Stimulated activated CD4-positive, alpha-beta T cell treated with anti-CD3 and anti-CD28 coated beads, Interleukin-4, amount 100 ng/mL, for 1 hour (primary cell): ENCODE results near the gene TBRG4.

Source experiments
- DNase-seq: peaks from one replicate; pipeline ENCODE4 v3.0.0-alpha.2; 2020

TBRG4 gene

DNA sequence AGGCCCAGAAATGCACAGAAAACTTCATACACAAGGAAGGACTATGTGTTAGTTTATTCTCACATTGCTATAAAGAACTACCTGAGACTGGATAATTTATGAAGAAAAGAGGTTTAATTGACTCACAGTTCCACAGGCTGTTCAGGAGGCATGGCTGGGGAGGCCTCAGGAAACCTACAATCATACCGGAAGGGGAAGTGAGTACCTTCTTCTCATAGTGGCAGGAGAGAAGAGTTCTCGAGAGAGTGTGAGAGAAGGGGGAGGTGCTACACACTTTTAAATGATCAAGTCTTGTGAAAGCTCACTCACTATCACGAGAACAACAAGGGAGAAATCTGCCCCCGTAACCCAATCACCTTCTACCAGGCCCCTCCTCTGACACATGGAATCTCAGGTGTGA lies 29.3 kb upstream of the TBRG4 start:
- no peak for DNase-seq

DNA sequence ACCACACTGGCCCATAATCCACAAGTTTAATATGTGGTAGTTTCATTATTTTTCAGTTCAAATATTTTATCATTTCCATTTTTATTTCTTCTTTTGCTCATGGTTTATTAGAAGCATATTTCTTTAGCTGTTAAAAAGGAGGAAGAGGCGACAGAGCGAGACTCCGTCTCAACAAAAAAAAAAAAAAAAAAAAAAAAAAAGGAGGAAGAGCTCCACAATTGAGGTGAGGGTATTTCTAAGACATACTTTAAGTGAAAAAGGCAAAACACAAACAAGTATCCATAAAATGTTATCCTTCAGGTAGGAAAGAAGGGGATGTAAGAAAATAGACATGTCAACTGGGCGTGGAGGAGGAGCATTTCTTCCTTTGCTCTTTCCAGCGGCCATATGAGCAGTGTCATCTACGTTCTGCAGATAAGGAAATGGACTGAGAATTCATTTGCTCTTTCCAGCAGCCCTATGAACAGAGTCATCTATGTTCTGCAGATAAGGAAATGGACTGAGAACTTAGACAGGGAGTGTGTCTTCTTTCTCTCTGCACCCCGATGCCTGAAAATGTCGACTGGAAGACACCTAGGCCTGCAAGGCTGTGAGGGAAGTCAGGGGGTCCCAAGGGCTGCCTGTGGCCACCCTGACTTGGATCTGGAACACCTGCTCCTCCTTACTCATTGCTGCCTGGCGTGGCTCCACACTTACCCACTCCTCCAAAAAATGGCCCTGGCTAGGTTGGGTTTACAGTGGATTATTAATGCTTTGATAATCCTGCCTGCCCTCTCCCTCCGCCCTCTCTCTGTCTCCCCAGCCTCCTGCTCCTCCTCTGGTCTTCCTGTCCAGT lies 27.2 kb upstream of the TBRG4 start:
- no peak for DNase-seq

DNA sequence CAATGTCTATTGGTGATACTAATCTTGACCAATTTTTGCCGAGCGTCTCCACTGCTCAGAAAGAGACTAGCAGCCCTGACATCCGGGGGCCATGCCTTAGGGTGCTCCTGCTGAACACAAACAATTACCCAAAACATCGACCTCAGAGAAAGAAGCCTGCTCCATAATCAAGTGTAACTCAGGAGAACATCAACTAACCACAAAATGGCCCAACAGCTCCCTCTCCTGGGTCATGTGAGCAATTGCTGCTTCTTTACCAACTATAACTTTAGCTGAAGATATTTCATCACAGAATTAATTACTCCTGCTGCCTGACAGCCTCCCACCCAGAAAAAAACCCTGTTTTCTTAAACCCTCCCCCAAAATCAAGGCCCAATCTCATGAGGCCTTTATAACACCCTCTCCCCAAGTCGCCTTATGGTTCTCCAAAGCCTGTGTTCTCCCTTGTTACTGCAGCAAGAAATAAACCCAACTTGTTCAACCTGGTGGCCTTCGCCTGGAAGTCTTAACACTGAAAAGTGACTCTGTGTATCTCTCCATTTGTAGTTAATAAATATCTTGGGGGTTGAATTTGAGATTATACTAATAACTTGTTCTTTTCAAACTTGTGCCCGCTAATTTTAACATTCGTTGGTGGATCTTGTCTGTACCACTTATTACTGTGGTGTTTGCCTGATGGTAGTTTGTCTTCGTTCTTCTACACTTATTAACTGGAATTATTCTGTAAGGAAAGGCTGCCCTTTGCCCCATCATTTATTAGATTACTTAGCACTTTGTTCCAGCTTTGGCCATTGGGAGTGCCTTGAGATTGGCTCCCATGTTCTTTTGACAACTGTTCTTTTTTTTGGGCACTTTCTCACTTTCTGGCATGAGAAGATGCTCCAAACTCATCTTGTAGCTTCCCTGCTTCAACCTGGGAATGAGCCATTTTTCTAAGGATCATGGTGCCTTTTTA lies 24.9 kb upstream of the TBRG4 start:
- DNase-seq = peak; percentile 52

DNA sequence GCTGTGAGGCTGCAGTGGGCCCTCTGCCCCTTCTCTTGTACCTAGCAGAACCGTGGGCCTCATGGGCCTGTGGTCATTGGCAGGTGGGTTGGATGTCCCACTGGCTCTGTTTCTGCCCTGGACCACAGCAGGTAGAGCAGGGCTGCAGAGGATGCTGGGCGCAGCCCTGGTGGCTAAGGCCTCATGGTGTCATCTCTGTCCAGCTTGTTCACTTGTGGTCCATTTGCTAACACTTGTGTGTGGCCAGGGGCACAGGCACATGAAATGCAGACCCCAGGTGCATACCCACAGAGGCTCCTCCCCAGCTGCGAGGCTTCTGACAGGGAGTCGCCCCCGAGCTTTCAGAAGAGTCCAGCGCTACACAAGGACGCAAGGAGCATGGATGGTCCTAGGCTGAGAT lies 22.4 kb upstream of the TBRG4 start:
- DNase-seq = no peak

DNA sequence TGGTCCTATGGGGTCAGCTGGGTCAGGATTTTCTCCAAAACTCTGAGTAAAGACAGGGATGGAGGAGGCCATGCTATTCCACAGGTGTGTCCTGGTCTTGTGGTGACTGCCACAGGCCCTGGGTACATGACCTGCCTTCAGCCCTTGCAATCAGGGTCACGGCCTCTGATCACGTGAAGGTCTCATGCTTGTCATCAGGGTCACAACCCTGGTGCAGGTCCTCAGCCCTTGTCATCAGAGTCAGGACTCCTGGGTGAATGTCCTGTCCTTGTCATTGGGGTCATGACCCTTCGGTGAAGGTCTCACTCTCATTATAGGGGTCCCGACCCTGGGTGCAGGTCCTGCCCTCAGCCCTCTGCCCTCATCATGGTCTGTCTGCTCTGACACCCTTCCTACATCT lies 21.9 kb upstream of the TBRG4 start:
- no peak for DNase-seq

DNA sequence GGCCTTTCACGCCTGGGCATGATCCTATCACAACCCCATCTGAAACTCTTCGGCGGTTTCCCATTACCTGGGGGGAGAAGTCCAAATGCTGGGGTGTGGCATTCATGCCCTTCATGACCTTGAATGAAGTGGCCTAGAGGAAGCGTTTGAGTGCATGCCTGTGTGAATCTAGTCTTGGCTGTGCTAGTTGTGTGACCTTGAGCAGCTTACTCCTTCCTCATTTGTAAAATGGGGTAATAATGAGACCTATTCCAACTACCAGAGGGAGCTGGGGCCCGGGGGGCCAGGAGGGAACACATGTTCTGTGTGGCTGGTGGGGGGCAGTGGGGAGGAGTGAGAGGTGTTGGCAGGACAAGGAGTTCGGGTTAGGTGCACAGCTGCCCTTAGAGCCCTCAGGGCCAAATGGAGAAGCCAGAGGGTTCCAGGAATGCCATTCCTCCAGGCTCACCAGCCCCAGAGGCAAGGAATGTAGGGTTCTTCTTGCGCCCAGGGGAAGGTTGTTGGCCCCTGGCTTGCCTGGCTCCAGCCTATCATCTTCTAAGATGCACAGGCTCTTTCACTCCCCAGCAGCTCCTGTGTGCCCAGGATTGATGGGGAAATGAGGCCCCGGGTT lies 21.3 kb upstream of the TBRG4 start:
- no peak for DNase-seq

DNA sequence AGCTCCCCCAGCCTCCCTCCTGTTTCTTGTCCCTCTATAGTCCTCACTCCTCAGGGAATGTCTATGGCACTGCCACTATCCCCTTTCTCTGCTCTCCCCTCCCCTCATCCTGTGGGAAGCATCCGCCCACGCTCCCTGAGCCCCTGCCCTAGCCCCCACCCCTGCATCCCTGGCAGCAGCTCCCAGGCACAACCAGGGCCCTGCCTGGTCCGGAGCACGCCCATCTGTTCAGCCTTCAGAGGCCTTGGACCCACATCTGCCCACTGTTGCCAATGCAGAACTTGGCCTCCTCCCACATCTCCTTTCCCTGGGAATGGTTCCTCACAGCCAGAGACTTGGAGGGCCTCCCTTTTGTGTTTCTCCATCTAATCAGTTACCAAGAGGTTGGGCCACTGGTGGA lies 20.4 kb upstream of the TBRG4 start:
- no peak for DNase-seq

DNA sequence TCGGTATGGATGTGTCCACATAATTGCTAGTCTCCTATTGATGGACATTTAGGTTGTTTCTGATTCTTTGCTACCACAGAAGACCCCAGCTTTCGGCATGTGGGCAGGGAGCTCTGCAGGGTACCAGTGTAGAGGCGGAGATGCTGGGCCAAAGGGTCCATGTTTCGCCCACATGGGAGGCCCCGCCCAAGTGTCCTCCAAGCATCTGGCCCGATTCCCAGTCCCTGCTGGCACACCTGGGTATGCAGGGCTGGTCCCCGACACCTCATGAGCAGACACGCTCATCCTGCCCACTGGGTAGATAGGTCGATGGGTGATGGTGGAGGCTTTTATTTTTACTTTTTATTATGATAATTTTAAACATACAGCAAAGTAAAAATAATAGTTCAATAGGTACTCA lies 19.4 kb upstream of the TBRG4 start:
- DNase-seq = no peak

DNA sequence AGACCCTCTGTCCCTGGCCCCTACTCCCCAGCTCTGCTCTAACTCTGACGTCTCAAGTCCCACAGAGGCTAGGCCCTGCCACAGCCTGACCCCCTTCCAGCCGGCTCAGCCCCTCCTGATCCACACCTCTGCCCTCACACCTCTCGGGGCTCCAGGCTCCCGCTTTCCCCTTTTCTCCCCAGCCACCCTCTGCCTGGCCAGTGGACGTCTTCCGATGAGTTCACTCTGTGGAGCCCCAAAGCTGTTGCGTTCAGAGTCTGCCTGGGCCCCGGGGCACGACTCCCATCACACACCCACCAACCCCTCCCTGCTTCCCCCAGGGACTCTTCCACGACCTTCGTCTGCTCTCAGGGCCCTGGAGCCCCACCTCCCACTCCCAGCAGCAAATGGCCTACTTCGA lies 18.4 kb upstream of the TBRG4 start:
- DNase-seq = no peak

DNA sequence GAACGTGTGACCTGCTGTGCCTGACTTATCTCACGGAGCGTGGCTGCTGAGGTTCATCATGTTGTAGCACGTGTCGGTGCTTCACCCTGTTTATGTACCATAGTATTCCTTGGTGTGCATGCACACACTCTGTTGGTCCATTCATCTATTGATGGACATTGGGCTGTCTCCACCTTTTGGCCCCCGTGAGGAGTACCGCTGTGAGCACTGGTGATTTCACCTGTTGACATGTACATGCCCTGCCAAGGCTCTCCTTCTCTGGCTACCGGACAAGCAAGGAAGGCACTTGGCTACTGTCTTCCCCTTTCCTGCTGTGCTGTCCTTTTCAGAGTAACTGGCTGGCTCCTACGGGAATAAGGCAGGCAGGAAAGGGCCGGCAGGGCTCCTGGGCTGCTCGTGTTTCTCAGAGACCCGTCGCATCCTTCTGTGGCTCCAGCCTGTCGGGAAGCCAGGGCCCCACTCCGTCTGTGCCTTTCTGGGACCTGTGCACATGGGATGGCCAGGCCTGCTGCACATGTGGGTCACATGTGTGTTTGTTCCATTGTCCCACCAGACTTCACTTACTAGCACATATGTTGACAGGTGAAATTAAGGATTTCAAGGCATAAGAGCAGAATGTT lies 17.8 kb upstream of the TBRG4 start:
- no peak for DNase-seq

DNA sequence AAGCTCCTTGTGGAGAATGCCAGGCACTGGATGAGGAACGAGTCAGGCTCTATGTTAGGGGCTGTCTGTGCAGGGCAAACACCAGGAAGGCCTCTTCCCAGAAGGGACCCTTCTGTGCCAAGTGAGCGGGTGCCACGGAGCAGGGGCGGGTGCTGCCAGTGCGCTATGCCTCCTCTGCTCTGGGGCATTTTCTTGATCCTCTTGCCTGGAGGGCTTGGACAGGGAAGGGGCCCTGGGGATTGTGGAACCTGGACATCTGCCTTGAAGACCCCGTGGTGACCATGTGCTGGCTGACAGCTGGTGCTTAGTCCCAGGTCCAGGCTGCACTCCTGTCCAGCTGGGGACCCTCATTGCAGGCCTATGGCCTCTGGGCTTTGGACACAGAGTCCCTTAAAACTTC lies 15.4 kb upstream of the TBRG4 start:
- no peak for DNase-seq

DNA sequence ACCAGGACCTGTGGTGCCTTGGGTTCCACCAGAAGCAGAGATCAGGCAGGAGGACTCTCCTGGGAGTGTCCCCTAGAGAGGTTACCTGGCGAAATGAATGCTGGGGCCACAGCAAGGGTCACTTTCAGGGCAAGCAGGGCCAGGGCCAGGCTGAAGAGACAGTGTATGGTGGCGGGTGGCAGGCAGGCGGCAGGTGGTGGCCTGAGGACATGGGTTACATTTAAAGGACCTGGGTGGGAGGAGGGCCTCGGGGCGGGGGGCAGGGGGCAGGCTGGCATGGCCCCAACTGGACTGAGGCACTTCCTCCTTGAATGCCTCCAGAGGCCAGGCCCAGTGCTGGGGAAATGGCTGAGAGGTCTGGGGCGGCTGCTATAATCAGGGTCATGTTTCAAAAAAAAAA lies 14.7 kb upstream of the TBRG4 start:
- DNase-seq = no peak

DNA sequence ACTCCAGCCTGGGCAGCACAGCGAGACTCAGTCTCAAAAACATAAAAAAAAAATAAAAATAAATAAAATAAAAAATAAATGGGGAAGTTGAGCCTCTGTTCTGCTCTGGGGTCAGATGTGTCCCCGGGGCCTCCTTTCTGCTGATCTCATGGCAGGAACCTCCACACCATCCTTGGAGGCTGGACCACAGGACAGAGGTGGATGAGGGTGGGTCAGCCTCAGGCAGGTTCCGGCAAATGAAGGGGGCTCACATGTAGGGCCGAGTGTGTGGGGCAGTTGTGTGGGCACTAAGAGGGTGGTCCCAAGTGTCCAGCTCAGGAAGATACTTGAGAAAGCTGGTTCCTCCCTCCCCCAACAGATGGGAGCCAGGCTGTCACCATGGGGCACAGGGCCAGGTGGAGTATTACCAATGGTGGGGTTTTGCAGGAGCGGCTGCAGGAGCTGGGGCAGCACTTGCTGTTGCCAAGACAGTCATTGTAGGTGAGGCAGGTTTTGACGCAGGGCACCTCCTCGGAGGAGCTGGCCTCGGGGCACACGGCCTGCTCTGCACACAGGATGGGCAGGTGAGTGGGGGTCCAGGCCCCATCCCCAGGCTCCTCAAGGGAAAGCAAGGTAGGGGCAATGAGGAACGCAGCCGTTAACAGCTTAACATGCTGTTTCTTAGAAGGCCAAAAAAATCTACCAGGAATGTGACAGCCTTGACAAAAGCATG lies 13.9 kb upstream of the TBRG4 start:
- DNase-seq = no peak

DNA sequence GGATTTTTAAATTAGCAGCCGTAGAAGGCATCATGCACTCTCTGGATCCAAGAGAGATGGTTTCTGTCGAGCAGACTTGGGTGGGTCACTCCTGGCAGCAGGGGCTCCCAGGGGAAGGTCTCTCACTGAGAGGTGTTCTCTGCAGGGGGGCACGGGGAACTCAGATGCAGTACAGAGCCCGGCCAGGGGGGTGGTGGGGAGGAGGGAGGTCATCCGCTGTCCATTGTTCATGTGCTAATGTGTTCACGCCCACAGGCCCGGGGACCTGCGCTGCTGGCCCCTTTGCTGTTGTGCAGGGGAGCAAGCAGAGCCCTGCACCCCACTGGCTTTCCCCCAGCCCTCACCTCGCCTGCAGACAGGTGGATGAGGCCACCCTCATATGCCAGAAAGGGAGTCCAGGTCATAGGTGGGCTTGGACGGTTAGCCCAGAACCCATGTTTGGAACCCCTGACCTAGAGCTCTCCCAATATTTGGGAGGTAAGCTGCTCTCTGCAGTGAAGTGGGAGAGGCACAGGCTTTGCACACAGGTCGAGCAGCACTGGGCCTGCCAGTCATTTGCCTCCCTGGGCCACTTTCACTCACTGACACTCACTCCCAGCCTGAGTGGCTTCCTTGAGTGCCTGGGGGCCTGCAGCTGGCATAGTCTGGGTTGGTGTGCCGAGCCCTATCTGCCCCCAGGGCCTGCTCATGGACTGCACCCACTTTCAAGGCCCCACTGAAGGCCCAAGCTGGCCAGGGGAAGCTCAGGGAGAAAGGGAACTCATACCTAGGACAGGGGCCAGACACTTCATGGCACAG lies 12.6 kb upstream of the TBRG4 start:
- no peak for DNase-seq

DNA sequence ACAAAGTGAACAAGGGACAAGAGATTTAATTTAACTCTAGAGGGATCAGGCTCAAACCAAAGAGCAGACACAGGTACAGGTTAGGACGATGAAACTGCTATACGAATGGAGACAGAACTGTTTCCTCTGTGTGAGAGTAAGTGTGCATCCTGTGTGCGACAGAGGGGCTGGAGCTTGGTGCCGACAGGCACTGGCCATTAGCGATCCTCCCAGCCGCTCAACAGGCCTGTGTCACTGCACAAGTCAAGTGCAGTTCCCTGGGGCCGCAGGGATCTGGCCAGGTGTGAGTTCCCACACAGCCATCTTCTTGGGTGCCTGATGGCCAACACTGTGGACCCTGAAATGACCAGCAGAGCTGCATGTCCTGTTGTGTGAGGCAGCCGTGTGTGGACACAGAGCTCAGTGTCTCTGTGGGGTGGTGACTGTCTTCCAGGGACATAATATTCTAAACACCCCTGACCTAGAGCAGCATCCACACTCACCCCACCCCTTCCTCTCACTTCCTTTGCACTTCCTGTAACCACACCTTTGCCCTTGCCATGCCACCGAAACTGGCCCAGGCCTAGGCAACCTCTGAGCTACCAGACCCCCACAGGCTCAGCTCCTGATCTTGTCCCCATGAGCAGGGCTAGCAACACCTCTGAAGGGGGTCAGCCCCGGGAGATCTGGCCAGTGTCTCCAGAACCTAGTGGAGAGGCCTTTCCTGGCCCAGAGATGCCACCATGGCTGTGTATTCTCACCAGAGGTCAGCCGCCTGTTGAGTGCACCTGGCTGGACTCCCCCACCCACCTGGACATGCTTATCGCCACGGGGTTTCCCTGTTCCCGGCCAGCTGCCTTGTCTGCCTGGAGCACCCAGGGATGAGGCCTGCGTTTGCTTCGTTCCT lies 11.7 kb upstream of the TBRG4 start:
- DNase-seq = no peak

DNA sequence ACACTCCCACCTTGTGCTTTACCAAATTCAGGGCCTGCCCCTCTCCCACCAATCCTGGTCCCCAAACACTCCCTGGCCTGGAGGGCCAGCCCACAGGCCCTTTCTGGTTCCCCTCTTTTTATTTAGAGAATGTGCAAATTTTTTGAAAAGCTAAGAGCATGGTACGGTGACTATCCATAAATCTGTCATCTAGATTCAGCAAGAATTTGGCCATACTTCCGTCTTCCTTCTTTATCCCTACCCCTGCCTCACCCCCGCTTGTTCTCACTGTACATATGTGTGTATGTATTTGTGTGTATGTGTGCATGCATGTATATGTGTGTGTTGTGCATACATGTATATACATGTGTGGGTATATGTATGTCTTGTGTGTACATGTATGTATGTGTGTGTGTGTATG lies 8.1 kb upstream of the TBRG4 start:
- no peak for DNase-seq

DNA sequence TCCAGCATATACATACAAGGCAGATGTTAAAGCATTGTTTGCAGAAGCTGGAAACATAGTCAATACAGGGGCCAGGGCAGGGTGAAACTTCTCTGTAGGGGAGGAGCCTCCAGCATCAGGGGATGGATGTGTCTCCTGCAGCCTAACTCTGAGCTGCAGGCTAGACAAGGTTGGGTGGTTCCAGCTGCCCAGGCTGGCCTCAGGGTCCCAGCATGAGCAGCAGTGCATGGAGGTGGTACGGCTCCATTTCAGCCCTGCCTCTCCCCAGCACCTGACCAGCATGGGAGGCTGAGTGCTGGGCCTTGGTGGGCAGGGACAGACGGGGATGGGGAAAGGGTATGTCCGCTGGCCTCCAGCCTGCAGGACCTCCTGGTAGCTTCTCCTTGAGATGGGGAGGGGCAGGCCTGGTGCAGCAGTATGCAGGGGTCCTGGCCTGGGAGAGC lies 7.4 kb upstream of the TBRG4 start:
- DNase-seq = no peak

DNA sequence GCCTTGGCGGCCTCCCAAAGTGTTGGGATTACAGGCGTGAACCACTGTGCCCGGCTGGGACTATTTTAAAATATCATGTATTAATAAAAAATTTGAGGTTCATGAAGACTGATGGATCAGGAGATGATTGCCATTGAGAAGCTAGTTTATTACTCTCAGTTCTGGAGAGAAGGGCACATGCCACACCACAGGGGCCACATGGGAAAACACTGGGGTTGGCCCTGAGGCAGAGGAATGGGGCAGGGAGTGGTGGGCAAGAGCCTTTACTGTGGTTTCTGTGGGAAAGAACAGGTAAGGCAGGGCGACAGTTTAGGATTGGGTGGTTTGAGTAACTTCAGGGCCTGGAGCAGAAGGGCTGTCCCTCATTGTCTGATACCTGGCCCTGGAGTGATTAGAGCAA lies 6.8 kb upstream of the TBRG4 start:
- no peak for DNase-seq

DNA sequence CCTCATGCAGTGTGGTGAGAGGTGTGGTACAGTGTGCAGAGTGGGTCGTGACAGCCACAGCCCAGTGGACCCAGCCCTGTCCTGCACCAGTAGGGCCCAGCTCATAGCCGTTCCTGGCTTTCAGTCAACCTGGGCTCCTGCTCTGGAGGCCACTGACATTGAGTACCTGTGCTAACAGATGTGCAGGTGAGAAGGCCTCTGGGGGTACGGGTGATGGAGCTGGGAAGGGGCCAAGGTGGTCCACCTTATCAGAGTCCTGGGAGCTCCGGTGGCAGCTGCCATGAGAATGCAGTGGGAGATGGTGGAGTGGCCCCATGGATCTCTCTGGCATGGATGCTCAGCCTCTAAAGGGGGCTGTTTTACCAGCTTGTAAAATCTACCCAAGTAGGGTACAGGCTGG lies 6.1 kb upstream of the TBRG4 start:
- no peak for DNase-seq

DNA sequence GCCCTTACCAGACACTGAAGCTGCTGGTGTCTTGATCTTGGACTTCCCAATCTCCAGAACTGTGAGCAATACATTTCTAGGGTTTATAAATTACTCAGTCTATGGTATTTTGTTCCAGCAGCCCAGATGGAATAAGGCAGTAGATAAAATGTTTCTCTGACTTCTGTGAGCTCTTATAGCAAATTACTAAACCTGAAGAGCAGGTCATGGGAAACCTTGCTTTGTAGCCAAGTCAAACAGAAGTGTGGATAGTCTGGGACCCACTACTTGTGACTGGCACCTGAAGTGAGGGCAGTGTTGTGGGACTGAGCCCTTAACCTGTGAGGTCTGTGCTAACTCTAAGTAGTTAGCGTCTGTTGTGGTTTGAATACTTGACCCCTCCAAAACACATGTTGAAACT lies 4.6 kb upstream of the TBRG4 start:
- DNase-seq = no peak

DNA sequence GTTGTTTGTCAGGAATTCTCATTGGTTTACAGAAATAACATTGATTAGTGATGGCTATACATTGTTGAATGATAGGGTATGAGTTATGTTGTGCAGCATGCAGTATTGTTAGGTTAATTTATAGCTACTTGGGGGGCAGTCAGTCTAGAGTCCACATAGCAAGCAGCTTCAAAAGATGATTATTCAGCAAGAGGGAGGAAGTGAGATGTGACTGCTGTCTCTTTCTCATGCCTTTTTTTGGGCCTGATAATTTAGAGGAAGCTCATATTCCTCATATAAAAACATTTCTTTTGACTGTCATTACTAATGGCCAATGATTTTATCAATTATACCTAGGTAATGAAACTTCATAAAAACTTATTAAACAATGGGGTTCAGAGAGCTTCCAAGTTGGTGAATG lies 3.4 kb upstream of the TBRG4 start:
- DNase-seq = no peak
